Ishikawa (cell line): ENCODE results near the gene CEP78.

Source experiments
- CEBPB ChIP-seq: IDR thresholded peaks from 2 replicates; pipeline ENCODE4 v1.6.1; 2012
- CREB1 ChIP-seq: IDR thresholded peaks from 2 replicates; pipeline ENCODE4 v1.6.1; 2012; ENCODE audit warnings: low read depth
- EGR1 ChIP-seq: IDR thresholded peaks from 2 replicates; pipeline ENCODE4 v1.6.1; 2012
- EP300 ChIP-seq: IDR thresholded peaks from 2 replicates; pipeline ENCODE4 v1.6.1; 2012; ENCODE audit warnings: borderline replicate concordance
- FOXM1 ChIP-seq: IDR thresholded peaks from 2 replicates; pipeline ENCODE4 v1.6.1; 2012; ENCODE audit warnings: low read depth, borderline replicate concordance
- NFIC ChIP-seq: IDR thresholded peaks from 2 replicates; pipeline ENCODE4 v1.6.1; 2012
- RAD21 ChIP-seq: IDR thresholded peaks from 2 replicates; pipeline ENCODE4 v1.6.1; 2012; ENCODE audit warnings: low read depth
- TAF1 ChIP-seq: IDR thresholded peaks from 2 replicates; pipeline ENCODE4 v1.6.1; 2012; ENCODE audit warnings: low read depth, mild to moderate bottlenecking
- TCF12 ChIP-seq: IDR thresholded peaks from 2 replicates; pipeline ENCODE4 v1.6.1; 2012; ENCODE audit warnings: low read depth
- TEAD4 ChIP-seq: IDR thresholded peaks from 2 replicates; pipeline ENCODE4 v1.6.1; 2012
- YY1 ChIP-seq: IDR thresholded peaks from 2 replicates; pipeline ENCODE4 v1.6.1; 2012; ENCODE audit warnings: low read depth
- ZBTB7A ChIP-seq: IDR thresholded peaks from 2 replicates; pipeline ENCODE4 v1.6.1; 2012; ENCODE audit warnings: low read depth
- TF ChIP-seq, protein P1 (sequence below): IDR thresholded peaks from 2 replicates; pipeline ENCODE4 v1.6.1; 2012
- TF ChIP-seq, protein P2 (sequence below): IDR thresholded peaks from 2 replicates; pipeline ENCODE4 v1.6.1; 2012; ENCODE audit warnings: low read depth, mild to moderate bottlenecking
- TF ChIP-seq, protein P3 (sequence below): IDR thresholded peaks from 2 replicates; pipeline ENCODE4 v1.6.1; 2012

Gene CEP78

DNA sequence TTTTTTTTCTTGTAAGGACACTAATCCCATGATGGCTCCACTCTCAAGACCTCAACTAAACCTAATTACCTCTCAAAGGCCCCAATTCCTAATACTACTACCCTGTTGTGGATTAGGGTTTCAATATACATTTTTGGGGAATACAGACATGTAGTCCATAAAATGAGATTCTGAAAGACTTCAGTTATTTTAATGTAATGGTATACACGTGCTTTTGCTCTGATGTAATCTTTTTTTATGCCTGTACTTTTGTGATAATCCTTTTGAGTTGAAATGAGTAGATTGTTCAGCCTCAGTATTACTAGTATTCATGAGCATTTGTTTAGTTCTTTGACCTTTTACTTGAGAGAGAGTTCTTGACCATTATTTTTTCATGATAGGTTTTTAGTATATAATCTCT, 9.5 kb downstream of the CEP78 start:
- TF ChIP-seq, protein P1, sequence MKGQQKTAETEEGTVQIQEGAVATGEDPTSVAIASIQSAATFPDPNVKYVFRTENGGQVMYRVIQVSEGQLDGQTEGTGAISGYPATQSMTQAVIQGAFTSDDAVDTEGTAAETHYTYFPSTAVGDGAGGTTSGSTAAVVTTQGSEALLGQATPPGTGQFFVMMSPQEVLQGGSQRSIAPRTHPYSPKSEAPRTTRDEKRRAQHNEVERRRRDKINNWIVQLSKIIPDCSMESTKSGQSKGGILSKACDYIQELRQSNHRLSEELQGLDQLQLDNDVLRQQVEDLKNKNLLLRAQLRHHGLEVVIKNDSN: no peak
- TF ChIP-seq EGR1: no peak
- no peak for TF ChIP-seq RAD21
- TF ChIP-seq, protein P2, sequence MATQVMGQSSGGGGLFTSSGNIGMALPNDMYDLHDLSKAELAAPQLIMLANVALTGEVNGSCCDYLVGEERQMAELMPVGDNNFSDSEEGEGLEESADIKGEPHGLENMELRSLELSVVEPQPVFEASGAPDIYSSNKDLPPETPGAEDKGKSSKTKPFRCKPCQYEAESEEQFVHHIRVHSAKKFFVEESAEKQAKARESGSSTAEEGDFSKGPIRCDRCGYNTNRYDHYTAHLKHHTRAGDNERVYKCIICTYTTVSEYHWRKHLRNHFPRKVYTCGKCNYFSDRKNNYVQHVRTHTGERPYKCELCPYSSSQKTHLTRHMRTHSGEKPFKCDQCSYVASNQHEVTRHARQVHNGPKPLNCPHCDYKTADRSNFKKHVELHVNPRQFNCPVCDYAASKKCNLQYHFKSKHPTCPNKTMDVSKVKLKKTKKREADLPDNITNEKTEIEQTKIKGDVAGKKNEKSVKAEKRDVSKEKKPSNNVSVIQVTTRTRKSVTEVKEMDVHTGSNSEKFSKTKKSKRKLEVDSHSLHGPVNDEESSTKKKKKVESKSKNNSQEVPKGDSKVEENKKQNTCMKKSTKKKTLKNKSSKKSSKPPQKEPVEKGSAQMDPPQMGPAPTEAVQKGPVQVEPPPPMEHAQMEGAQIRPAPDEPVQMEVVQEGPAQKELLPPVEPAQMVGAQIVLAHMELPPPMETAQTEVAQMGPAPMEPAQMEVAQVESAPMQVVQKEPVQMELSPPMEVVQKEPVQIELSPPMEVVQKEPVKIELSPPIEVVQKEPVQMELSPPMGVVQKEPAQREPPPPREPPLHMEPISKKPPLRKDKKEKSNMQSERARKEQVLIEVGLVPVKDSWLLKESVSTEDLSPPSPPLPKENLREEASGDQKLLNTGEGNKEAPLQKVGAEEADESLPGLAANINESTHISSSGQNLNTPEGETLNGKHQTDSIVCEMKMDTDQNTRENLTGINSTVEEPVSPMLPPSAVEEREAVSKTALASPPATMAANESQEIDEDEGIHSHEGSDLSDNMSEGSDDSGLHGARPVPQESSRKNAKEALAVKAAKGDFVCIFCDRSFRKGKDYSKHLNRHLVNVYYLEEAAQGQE: no peak
- no peak for TF ChIP-seq CEBPB
- TF ChIP-seq TCF12: no peak
- no peak for TF ChIP-seq CREB1
- no peak for TF ChIP-seq YY1
- no peak for TF ChIP-seq FOXM1
- TF ChIP-seq TAF1: no peak
- TF ChIP-seq, protein P3, sequence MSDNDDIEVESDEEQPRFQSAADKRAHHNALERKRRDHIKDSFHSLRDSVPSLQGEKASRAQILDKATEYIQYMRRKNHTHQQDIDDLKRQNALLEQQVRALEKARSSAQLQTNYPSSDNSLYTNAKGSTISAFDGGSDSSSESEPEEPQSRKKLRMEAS: no peak
- TF ChIP-seq EP300: no peak
- TF ChIP-seq ZBTB7A: no peak
- no peak for TF ChIP-seq NFIC
- no peak for TF ChIP-seq TEAD4

DNA sequence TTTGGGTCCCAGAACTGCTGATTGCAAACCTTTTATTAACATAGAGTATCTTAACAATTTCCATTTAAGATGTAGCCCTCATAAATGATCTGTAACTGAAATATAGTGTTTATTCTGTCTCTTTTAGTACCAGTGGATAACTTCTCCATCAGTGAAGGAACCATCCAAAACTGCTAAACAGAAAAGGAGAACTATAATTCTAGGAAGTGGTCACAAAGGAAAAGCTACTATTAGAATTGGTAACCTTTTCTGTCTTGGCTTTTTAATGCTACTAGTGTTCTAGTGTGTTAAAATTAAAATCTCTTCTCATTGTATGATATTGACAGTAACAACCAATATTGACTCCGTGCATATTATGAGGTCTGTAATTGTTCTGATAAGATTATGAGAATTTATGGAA, 12.8 kb downstream of the CEP78 start:
- TF ChIP-seq RAD21 (no peak), NFIC (no peak), ZBTB7A (no peak), CEBPB (no peak), EP300 (no peak), TEAD4 (no peak), YY1 (no peak), TAF1 (no peak), FOXM1 (no peak), CREB1 (no peak), EGR1 (no peak), TCF12 (no peak)
- TF ChIP-seq, protein P3: no peak
- TF ChIP-seq, protein P2: no peak
- TF ChIP-seq, protein P1: no peak

DNA sequence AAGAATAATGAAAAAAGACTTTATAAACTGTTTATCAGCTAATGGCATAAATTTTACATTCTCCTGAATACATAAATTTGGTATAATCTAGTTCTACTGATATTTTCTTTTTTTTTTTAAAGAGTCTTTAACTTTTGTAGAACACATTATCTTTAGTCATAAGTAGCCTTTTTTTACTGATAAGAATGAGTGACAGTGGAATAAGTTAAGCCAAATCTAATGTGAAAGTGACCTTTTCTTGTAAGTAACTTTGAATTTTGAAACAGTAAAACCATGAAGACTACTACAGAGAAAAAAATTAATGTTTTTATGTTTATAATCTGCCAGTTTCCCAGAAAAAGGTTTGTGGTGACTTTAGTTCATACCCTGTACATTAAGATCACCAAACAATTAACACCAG, 13.7 kb downstream of the CEP78 start:
- TF ChIP-seq CREB1 (no peak), ZBTB7A (no peak), CEBPB (no peak), FOXM1 (no peak), RAD21 (no peak), EP300 (no peak), NFIC (no peak), TCF12 (no peak), YY1 (no peak)
- TF ChIP-seq, protein P2: no peak
- TF ChIP-seq, protein P3: no peak

DNA sequence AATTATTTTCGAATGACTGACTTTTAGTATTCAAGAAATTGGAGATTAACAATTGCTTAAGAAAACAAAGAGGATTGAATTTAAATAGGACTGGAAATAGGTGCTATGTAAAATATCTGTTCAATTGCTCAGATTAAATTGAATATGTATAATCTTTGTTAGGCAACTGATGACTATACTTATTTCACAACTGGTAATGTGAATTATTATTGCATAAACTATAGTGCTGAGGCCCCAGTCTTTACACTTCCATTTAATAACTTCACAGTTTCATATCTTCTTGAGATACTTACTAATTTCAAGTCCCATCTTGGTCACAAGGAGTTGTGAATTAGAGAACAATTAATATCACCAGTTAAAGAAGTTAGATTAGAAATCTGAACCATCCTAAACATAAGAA, 16.7 kb downstream of the CEP78 start:
- TF ChIP-seq TAF1 (no peak), CEBPB (no peak), YY1 (no peak), TCF12 (no peak), ZBTB7A (no peak), TEAD4 (no peak), RAD21 (no peak), NFIC (no peak), EP300 (no peak), FOXM1 (no peak), CREB1 (no peak), EGR1 (no peak)
- TF ChIP-seq, protein P2: no peak
- TF ChIP-seq, protein P1: no peak
- TF ChIP-seq, protein P3: no peak
